Fibroblast of lung (primary cell): ENCODE measurements around the gene ADH5. TPM values are rescaled to one million over a fixed set of nuclear protein-coding genes. Genes with fewer than 3 reads are reported as not detected.

Experiments used
- DNase-seq, 2 donors: peaks; one replicate each; pipeline versions ENCODE4 v3.0.0 to v3.0.0-alpha.2; 2010; ENCODE audit warnings: low read depth in 2 of 2
- H2AFZ ChIP-seq: 2 replicates; pipeline ENCODE4 v1.5.1; 2012; ENCODE audit warnings: low read length, control low read depth, inconsistent platforms
- H3K27ac ChIP-seq: 2 replicates; pipeline ENCODE4 v1.5.1; 2011; ENCODE audit warnings: low read length, control low read depth; ENCODE audit not compliant: insufficient read depth
- H3K27me3 ChIP-seq: 2 replicates; pipeline ENCODE4 v1.5.1; 2011; ENCODE audit warnings: mild to moderate bottlenecking, low read length; ENCODE audit not compliant: control insufficient read depth, insufficient read depth
- H3K36me3 ChIP-seq: 2 replicates; pipeline ENCODE4 v1.5.1; 2011; ENCODE audit warnings: low read length; ENCODE audit not compliant: control insufficient read depth, insufficient read depth
- H3K4me1 ChIP-seq: 2 replicates; pipeline ENCODE4 v1.5.1; 2011; ENCODE audit warnings: low read length; ENCODE audit not compliant: control insufficient read depth, insufficient read depth; ENCODE audit errors: extremely low read depth
- H3K4me2 ChIP-seq: 2 replicates; pipeline ENCODE4 v1.5.1; 2011; ENCODE audit warnings: low read length, control low read depth; ENCODE audit not compliant: insufficient read depth; ENCODE audit errors: extremely low read depth
- H3K4me3 ChIP-seq, 4 experiments: fragments of 200-600 bp in 1 of 4; sonication (generic) in 1 of 4; replicated peaks in 1 of 4; 2 replicates each; pipeline ENCODE4 v1.5.1; 2011 to 2016; ENCODE audit warnings: low read length in 4 of 4, low read depth in 3 of 4, mild to moderate bottlenecking in 3 of 4, control low read depth in 2 of 4, inconsistent platforms in 1 of 4, mixed read lengths in 1 of 4; ENCODE audit not compliant: insufficient read depth in 1 of 4; ENCODE audit errors: control extremely low read depth in 1 of 4
- H3K79me2 ChIP-seq: 2 replicates; pipeline ENCODE4 v1.5.1; 2012; ENCODE audit warnings: mild to moderate bottlenecking, low read length, inconsistent platforms; ENCODE audit not compliant: control insufficient read depth, insufficient read depth
- H3K9ac ChIP-seq: 2 replicates; pipeline ENCODE4 v1.5.1; 2011; ENCODE audit warnings: mild to moderate bottlenecking, low read length, control low read depth; ENCODE audit not compliant: insufficient read depth
- H3K9me3 ChIP-seq: 2 replicates; pipeline ENCODE4 v1.5.1; 2012; ENCODE audit warnings: low read depth, low read length; ENCODE audit not compliant: control insufficient read depth, insufficient read depth
- H4K20me1 ChIP-seq: 2 replicates; pipeline ENCODE4 v1.5.1; 2011; ENCODE audit warnings: low read length; ENCODE audit not compliant: control insufficient read depth, insufficient read depth; ENCODE audit errors: extremely low read depth
- CTCF ChIP-seq, 2 donors: IDR thresholded peaks in 1 of 2; conservative IDR thresholded peaks in 1 of 2; 1 replicate in 1 of 2; 2 replicates in 1 of 2; pipeline ENCODE4 v1.5.1; 2011 to 2012; ENCODE audit warnings: low read length in 2 of 2, control low read depth in 1 of 2, inconsistent platforms in 1 of 2, low read depth in 1 of 2, mild to moderate bottlenecking in 1 of 2
- EZH2 ChIP-seq: IDR thresholded peaks from 2 replicates; pipeline ENCODE4 v1.5.1; 2012; ENCODE audit warnings: low read length, control low read depth, mild to moderate bottlenecking; ENCODE audit errors: missing control alignments
- polyA plus RNA-seq, 2 donors: library from polyadenylated mRNA; depleted of rRNA in 1 of 2; stranded (reverse) in 1 of 2; unstranded in 1 of 2; fragments of >200 nt; gene quantifications; 2 replicates each; pipeline ENCODE4 v1.2.1, GENCODE V29; 2011 to 2012; ENCODE audit warnings: missing spikeins in 1 of 2
- total RNA-seq: library from RNA; depleted of rRNA; stranded (reverse); fragments of >200 nt; gene quantifications from 2 replicates; pipeline ENCODE4 v1.2.1, GENCODE V29; 2014

The ADH5 gene
- total and polyA plus RNA-seq, 2 donors (not counting 1 experiment from before 2014, with no cell fraction given): 307 to 504 TPM

- no peaks in the 10 kb centered on the region for H3K4me1 ChIP-seq
- H2AFZ ChIP-seq: no peak overlapping the region
- H3K27ac ChIP-seq: no peak overlapping the region
- no peak overlapping the region for H3K9ac ChIP-seq
- H3K36me3 ChIP-seq: peaks cover 2% of the 10 kb centered on the region
- no peak for DNase-seq
- no peaks in the 10 kb centered on the region for H3K79me2 ChIP-seq
- H3K4me2 ChIP-seq: no peak overlapping the region
- TF ChIP-seq CTCF (conservative IDR thresholded peaks at IDR 0.05 in 1 of 2, IDR thresholded peaks at IDR 0.05 in 1 of 2; ENCODE audit: low read depth in 1 of 2, low read length in 2 of 2) (no peak), EZH2 (no peak)
- no peaks in the 10 kb centered on the region for H4K20me1 ChIP-seq
- no peaks in the 10 kb centered on the region for H3K9me3 ChIP-seq
- H3K4me3 ChIP-seq: no peak overlapping the region
- H3K27me3 ChIP-seq: no peaks in the 10 kb centered on the region
These were observed 45.2 kb downstream of the ADH5 start for GRCh38 chr4:99043346-99043745.

- no peak overlapping the region for H3K4me2 ChIP-seq
- no peaks in the 10 kb centered on the region for H3K4me1 ChIP-seq
- TF ChIP-seq CTCF (conservative IDR thresholded peaks at IDR 0.05 in 1 of 2, IDR thresholded peaks at IDR 0.05 in 1 of 2; ENCODE audit: low read depth in 1 of 2, low read length in 2 of 2) (no peak), EZH2 (no peak)
- H3K79me2 ChIP-seq: no peaks in the 10 kb centered on the region
- no peak overlapping the region for H3K27ac ChIP-seq
- no peak overlapping the region for H2AFZ ChIP-seq
- no peak overlapping the region for H3K9ac ChIP-seq
- no peaks in the 10 kb centered on the region for H3K27me3 ChIP-seq
- no peaks in the 10 kb centered on the region for H4K20me1 ChIP-seq
- no peak overlapping the region for H3K4me3 ChIP-seq
- no peaks in the 10 kb centered on the region for H3K36me3 ChIP-seq
- no peak for DNase-seq
- no peaks in the 10 kb centered on the region for H3K9me3 ChIP-seq
These were observed 50.4 kb downstream of the ADH5 start for GRCh38 chr4:99038213-99038612.

- H3K4me1 ChIP-seq: no peaks in the 10 kb centered on the region
- H3K79me2 ChIP-seq: peaks cover 2% of the 10 kb centered on the region
- H3K4me2 ChIP-seq: no peak overlapping the region
- H3K9ac ChIP-seq: no peak overlapping the region
- no peak overlapping the region for H2AFZ ChIP-seq
- H3K9me3 ChIP-seq: no peaks in the 10 kb centered on the region
- TF ChIP-seq CTCF (conservative IDR thresholded peaks at IDR 0.05 in 1 of 2, IDR thresholded peaks at IDR 0.05 in 1 of 2; ENCODE audit: low read depth in 1 of 2, low read length in 2 of 2) (no peak), EZH2 (no peak)
- H4K20me1 ChIP-seq: no peaks in the 10 kb centered on the region
- peak in 1 of 2 donors; percentile 80 for DNase-seq
- H3K4me3 ChIP-seq: no peak overlapping the region
- no peak overlapping the region for H3K27ac ChIP-seq
- no peaks in the 10 kb centered on the region for H3K27me3 ChIP-seq
- no peaks in the 10 kb centered on the region for H3K36me3 ChIP-seq
These were observed 54.6 kb downstream of the ADH5 start for GRCh38 chr4:99033956-99034355.
